Mononuclear cell (primary cell): Measurements from ENCODE around the gene KIF26B. TPM values are rescaled to one million over a fixed set of nuclear protein-coding genes. Genes with fewer than 3 reads are reported as not detected.

Experiments
- H3K27me3 ChIP-seq: 2 replicates; pipeline ENCODE4 v1.6.0; 2011; ENCODE audit warnings: low read length, control low read depth; ENCODE audit not compliant: insufficient read depth
- H3K4me1 ChIP-seq: 2 replicates; pipeline ENCODE4 v1.5.1; 2011; ENCODE audit warnings: mild to moderate bottlenecking, low read length, control low read depth; ENCODE audit not compliant: insufficient read depth
- H3K4me3 ChIP-seq: 2 replicates; pipeline ENCODE4 v1.5.1; 2011; ENCODE audit warnings: mild to moderate bottlenecking, low read length, moderate library complexity
- H3K9me3 ChIP-seq: 2 replicates; pipeline ENCODE4 v1.5.1; 2011; ENCODE audit warnings: low read depth, mild to moderate bottlenecking, control low read depth, low read length
- total RNA-seq: library from RNA; depleted of rRNA; stranded (reverse); fragments of >200 nt; gene quantifications from one replicate; pipeline ENCODE4 v1.2.3, GENCODE V29; 2012

Gene KIF26B
- total RNA-seq, 1 donor: 0.31 TPM

DNA sequence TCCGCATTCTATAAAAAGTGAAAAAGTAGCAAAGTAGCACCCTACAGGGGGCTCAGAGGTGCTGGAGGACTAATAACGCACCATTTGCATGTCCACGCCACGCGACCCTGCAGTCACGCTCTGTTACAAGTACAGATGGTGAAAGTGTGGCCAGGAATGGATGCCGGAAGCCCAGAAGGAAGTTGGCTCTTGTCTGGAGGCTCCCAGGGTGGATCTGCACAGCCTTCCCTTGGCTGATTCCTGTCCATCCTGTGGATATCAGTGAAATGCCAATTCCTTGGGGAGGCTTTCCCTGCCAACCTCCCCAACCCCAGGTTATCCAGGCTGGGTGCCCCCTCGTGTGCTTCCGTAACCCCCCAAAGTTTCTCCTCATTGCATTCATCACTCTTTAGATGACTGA, 396.8 kb downstream of the KIF26B start:
- Histone ChIP-seq H3K4me1 (no peaks in the 10 kb centered on the region), H3K9me3 (no peaks in the 10 kb centered on the region), H3K4me3 (no peak overlapping the region), H3K27me3 (no peaks in the 10 kb centered on the region)

DNA sequence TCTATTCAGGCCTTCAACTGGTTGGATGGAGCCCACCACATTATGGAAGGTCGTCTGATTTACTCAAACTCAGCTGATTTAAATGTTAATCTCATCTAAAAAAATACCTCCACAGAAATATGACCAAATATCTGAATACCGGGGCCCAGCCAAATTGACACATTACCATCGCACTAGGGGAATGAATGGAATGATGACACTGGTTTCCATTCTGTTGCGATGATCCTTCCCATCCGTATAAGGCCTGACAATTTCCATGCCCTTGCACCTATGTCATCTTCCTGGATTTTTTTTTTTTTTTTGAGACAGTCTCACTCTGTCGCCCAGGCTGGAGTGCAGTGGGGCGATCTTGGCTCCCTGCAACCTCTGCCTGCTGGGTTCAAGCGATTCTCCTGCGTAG, 397.5 kb downstream of the KIF26B start:
- Histone ChIP-seq H3K27me3 (no peaks in the 10 kb centered on the region), H3K9me3 (no peaks in the 10 kb centered on the region), H3K4me3 (no peak overlapping the region), H3K4me1 (no peaks in the 10 kb centered on the region)

DNA sequence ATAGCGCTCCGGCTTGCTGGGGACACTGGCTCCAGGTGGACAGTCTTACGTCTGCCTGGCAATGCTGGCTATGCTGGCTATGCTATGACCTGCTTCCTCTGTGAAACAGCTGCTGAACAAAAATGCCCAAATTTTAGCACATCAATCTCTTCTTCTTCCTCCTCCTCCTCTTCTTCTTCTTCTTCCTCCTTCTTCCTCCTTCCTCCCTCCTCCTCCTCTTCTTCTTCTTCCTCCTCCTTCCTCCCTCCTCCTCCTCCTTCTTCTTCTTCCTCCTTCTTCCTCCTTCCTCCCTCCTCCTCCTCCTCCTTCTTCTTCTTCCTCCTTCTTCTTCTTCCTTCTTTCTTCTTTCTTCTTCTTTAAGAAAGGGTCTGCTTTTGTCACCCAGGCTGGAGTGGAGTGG, 401.3 kb downstream of the KIF26B start:
- Histone ChIP-seq H3K4me3 (no peak overlapping the region), H3K9me3 (no peaks in the 10 kb centered on the region), H3K4me1 (no peaks in the 10 kb centered on the region), H3K27me3 (no peaks in the 10 kb centered on the region)

DNA sequence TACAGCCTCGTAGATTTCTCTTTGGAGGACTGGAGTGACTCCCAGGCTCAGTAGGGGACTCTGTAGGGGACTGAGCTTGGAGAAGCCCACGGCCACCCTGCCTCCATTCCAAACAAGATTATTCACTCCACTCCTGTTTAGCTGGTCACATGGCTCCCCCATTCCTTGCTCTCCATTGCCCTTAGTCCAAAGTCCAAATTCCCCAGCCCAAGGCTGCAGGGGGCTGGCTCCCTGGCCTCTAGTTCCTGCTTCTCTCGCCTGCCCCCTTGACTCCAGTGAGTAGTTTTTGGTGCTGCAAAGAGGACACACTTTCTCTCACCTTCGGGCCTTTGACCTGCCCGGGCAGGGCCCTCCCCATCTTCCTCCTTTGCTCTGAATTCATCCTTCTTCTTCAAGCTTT, 403.3 kb downstream of the KIF26B start:
- H3K27me3 ChIP-seq: no peaks in the 10 kb centered on the region
- no peaks in the 10 kb centered on the region for H3K9me3 ChIP-seq
- H3K4me3 ChIP-seq: no peak overlapping the region
- H3K4me1 ChIP-seq: no peaks in the 10 kb centered on the region

DNA sequence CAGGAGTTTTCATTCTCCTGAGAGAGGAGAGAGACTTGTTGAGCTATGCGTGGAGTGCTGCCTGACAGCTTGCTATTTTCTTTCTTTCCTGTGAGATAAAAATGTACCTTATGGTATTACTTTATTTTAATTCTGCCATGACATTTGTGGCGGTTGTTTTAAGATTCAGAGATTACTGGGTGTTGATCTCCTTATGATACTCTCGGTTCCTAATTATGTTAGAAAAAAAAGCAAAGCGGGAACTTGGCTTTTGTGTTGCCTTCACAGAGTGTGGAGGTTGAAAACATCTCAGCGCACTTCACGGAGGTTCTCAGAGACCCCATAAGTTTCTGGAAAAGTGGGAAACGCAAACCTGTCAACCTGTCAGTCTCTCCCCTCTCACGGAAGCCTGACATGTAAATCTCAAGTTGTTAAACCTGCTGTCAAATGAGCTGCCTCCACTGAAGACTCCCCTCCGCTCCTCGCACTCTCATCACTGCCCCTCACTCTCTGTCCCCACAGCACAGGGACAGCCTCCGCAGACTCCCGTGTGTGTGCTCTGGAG, 405.6 kb downstream of the KIF26B start:
- Histone ChIP-seq H3K4me1 (no peaks in the 10 kb centered on the region), H3K9me3 (no peaks in the 10 kb centered on the region), H3K27me3 (no peaks in the 10 kb centered on the region), H3K4me3 (no peak overlapping the region)

DNA sequence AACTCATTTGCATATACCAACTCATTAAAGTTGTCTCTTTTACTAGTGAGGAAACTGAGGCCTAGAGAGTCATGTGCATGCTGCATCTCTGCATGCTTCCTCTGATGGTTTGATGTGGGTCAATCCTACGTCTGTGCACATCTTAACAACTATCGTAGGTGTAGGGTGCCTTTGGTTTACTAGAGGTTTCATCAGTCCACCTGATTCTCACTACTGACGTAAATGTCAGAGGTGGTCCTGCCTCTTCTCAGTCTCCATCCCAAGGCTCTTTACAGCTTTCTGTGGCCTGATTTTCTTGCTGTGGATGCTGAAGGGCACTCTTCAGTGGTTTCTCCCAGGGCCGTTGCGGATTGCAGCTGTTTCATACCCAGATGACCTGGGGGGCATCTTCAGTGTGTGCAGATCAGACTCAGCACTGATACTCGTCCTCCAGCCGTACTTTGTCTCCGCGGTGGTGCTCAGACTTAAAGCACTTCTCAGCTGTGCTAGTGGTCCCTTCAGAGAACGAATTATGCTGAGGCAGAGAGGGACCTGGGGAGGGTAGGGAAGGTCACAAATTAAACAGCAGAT, 407.0 kb downstream of the KIF26B start:
- Histone ChIP-seq H3K4me1 (no peaks in the 10 kb centered on the region), H3K9me3 (no peaks in the 10 kb centered on the region), H3K27me3 (no peaks in the 10 kb centered on the region), H3K4me3 (no peak overlapping the region)

DNA sequence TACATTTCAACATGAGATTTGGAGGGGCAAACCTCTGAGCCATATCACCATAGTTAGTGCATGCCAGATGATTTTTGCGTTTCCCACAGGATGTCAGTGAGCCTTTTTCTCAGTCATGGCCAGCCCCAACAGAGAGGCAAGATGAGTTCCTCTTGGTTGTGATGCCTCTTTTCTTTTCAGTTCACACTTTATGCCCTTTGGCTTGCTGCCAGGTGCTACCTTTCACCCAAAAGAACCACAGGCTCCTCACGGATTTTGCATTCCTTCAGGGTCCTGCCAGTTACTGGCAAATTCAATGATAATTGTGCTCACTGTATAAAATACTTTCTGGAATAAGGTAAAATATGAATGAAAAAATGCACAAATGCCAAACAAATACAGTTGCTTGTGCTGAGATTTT, 411.3 kb downstream of the KIF26B start:
- H3K27me3 ChIP-seq: no peaks in the 10 kb centered on the region
- no peaks in the 10 kb centered on the region for H3K9me3 ChIP-seq
- H3K4me3 ChIP-seq: no peak overlapping the region

DNA sequence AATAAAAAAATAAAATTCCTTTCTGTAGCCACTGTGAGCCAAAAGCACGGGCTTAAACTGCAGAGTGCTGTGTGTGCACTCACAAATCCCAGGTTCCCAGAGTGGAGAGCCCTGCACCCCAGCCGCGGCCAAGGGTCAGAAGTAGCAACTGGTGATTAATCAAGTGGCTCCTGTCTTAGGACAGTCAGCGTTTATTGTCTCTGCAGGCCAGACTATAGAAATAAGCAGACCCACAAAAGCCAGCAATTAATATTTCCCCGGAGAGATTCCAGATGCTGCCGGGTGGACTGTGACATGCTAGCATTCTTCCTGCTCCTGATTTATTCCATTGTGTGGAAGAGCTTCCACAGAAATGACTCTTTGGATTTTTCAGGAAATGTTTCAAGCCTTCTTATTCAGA, 412.2 kb downstream of the KIF26B start:
- H3K9me3 ChIP-seq: no peaks in the 10 kb centered on the region
- no peak overlapping the region for H3K4me3 ChIP-seq
- no peaks in the 10 kb centered on the region for H3K4me1 ChIP-seq
- no peaks in the 10 kb centered on the region for H3K27me3 ChIP-seq

More for the DNA sequence above, 411.3 kb downstream of the KIF26B start:
- H3K4me1 ChIP-seq: no peaks in the 10 kb centered on the region

DNA sequence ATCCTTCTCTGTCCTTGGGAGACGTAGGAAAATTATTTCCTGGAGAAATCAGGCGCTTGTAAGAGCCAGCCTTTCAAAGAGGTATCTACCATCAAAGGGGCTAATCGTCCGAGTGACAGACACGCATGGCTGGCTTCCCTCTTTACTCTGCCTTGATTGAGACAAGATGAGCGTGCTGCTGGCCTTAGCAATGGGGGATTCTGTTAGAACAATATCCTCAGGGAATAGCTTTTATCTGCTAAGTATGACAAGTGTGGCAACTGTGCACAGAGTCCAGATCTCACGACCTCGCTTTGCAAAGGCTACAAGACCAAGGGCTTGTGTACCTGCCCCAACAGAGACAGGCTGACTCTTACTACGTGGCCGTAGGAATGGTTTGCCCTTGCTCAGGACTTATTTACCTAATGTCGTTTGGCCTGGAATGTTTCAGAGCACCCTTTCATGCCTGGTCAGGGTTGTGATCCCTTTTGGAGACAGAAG, 417.1 kb downstream of the KIF26B start:
- H3K27me3 ChIP-seq: no peaks in the 10 kb centered on the region
- H3K9me3 ChIP-seq: no peaks in the 10 kb centered on the region
- H3K4me3 ChIP-seq: no peak overlapping the region
- no peaks in the 10 kb centered on the region for H3K4me1 ChIP-seq

DNA sequence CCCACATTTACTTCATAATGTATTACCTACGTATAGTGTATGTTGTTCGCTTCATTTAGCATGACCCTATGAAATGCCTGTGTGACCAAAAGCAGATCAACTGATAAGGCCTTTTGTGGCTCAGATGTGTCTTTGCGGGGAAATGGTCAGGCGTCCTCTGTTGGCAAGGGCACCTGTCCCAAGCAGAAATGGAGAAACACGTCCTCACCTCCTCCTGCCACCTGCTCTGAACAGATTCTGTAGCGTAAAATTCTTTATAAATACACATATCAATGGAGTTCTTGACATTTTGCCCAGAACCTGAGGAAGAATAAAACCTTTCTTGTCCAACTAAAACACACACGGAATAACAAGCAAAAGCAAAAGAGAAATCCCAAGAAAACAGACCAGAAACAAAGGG, 417.9 kb downstream of the KIF26B start:
- Histone ChIP-seq H3K4me1 (no peaks in the 10 kb centered on the region), H3K27me3 (no peaks in the 10 kb centered on the region), H3K4me3 (no peak overlapping the region), H3K9me3 (no peaks in the 10 kb centered on the region)

DNA sequence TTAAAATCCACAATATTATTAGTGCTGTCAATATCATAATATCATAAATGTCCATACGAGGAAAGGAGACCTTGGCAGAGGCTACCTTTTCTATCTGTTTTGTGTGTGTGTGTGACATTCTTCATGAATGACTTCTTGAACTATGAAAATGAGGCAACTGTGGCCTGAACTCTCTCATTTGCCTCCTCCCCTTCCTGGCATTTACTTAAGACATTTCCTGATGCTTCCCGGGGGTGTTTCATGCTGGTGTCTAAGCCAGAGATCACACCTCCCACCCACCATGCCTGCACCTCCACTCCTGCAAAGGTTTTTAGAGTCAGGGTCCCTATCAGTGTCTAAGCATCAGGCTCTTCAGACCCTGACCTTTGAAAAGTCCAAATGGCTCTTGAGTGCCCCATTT, 420.9 kb downstream of the KIF26B start:
- H3K27me3 ChIP-seq: no peaks in the 10 kb centered on the region
- H3K4me3 ChIP-seq: no peak overlapping the region
- H3K4me1 ChIP-seq: no peaks in the 10 kb centered on the region
- no peaks in the 10 kb centered on the region for H3K9me3 ChIP-seq

DNA sequence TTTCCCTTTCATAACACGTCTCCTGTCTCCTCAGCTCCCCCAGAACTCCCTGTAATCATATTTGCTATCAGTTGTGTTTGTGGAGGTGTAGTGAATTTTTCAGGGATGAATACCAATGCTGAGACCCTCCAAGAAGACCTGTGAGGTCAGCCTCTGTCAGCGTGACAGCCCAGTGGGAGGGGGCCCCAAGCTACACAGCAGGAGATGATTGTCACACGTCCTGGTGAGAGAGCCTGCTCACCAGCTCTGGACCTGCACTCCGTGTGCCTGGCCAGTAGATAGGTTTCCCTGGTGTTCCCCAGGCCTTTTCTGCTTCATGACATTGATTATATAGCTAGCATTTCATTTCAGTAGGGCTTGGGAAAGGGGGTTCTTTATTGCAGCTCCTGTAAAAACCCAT, 421.5 kb downstream of the KIF26B start:
- no peak overlapping the region for H3K4me3 ChIP-seq
- H3K4me1 ChIP-seq: no peaks in the 10 kb centered on the region
- no peaks in the 10 kb centered on the region for H3K27me3 ChIP-seq
- H3K9me3 ChIP-seq: no peaks in the 10 kb centered on the region

DNA sequence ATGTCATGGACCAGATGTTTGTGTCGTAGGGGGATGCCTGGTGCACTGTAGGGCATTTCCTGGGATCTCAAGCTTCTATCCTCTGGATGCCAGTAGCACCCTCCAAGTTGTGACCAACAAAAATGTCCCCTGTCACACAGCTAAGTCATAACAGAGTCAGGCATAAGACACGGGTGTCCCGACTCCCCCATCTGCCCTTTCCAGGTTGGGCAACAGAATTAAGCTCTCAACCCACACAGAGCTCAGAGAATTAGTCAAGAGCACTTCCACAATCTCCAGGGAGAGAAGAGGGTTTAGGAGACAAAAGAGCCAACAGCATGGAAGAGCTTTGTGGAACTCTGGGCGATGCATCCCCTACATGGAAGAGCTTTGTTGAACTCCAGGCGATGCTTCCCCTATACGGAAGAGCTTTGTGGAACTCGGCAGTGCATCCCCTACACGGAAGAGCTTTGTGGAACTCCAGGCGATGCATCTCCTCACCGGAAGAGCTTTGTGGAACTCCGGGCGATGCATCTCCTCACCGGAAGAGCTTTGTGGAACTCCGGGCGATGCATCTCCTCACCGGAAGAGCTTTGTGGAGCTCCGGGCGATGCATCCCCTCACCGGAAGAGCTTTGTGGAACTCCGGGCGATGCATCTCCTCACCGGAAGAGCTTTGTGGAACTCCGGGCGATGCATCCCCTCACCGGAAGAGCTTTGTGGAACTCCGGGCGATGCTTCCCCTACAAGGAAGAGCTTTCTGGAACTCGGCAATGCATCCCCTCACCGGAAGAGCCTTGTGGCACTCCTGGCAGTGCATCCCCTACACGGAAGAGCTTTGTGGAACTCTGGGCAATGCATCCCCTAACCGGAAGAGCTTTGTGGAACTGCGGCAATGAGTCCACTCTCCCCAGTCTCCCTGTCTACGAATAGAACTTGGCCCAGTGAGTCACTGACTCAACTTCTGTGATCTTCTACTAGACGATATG, 422.7 kb downstream of the KIF26B start:
- Histone ChIP-seq H3K4me1 (no peaks in the 10 kb centered on the region), H3K27me3 (no peaks in the 10 kb centered on the region), H3K4me3 (no peak overlapping the region), H3K9me3 (no peaks in the 10 kb centered on the region)

DNA sequence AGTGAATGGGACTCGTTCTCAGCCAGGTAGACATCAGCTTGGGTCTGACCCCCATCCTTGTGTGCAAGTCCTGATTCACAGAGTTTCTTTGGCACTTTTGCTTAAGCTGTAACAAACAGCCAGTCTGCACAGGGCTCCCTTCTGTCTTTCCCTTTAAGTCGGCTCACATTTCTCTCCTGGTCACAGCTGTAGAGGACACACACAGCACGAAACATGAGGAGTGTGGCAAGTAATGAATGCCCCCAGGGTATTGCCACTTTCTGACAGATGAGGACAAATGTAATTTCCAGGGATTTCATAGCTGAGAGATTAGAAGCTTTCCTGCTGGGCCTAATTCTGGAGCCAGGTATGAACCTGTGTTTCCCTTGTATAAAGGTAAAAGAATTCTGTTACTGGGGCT, 423.5 kb downstream of the KIF26B start:
- no peaks in the 10 kb centered on the region for H3K4me1 ChIP-seq
- no peaks in the 10 kb centered on the region for H3K9me3 ChIP-seq

DNA sequence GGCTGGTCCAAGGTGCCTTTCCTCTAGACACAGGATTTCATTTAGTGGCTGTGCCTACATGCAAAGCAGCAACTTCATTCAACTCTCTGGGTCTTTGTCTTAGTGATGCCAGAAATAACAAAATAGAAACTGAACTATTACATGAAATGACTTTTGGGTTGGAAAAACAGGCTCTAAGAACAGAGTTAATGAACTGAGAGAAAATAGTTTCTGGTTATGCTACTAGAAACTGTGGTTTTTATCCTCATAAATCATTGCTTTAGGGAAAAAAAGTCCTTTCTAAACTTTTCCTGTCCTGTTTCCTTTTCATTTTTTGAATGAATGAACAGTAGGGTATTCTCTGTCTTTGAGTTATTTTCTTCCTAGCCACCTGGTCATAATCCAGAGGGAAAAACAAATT, 424.0 kb downstream of the KIF26B start:
- Histone ChIP-seq H3K9me3 (no peaks in the 10 kb centered on the region), H3K27me3 (no peaks in the 10 kb centered on the region)

More for the DNA sequence above, 423.5 kb downstream of the KIF26B start:
- no peak overlapping the region for H3K4me3 ChIP-seq
- no peaks in the 10 kb centered on the region for H3K27me3 ChIP-seq

More for the DNA sequence above, 424.0 kb downstream of the KIF26B start:
- no peak overlapping the region for H3K4me3 ChIP-seq
- no peaks in the 10 kb centered on the region for H3K4me1 ChIP-seq
